ENCODE measurements around the gene RHNO1. TPM values are rescaled to one million over a fixed set of nuclear protein-coding genes. Genes with fewer than 3 reads are reported as not detected.
A peak's percentile ranks its signal among the peaks of the same experiment; 100 is the strongest.

RHNO1 gene
- polyA plus RNA-seq, 2 donors: 20.3 to 29.9 TPM

DNA sequence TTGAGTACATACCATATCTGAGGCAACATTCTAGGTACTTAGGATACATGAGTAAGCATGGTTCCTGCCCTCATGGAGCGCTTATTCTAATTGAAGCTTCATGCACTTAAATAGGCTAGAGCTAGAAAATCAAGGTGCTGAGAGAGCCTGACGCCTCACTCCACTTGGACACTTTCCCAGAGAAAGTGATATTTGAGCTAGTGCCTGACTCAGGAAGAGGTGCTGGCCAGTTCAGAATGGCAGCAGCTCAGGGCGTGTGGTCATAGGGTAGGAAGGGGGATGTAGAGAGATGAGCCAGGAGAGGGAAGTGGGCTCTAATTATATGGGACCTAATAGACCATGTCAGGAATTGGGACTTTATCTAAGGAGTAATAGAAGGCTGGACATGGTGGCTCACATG lies 47.0 kb downstream of the RHNO1 start:
- Histone ChIP-seq H3K36me3 (ENCODE audit: control insufficient read depth in 2 of 2, insufficient read depth in 2 of 2, low read length in 1 of 2) (peaks cover 4 to 15% of the 10 kb centered on the region in 2 donors), H3K9me3 (ENCODE audit: control insufficient read depth in 2 of 2, insufficient read depth in 1 of 2, low read depth in 1 of 2, low read length in 1 of 2) (no peaks in the 10 kb centered on the region), H3K4me3 (ENCODE audit: low read depth in 1 of 2, low read length in 2 of 2) (no peak overlapping the region), H3K27me3 (ENCODE audit: control insufficient read depth in 1 of 2, insufficient read depth in 2 of 2, low read length in 2 of 2) (no peaks in the 10 kb centered on the region), H3K27ac (ENCODE audit: low read depth in 2 of 2, low read length in 1 of 2) (no peak overlapping the region), H3K4me1 (ENCODE audit: control insufficient read depth in 2 of 2, insufficient read depth in 2 of 2, low read length in 1 of 2) (peaks cover 0 to 3% of the 10 kb centered on the region in 2 donors)
- 82 to 87% methylated on average over 3 of the region's 3 CpGs for WGBS, 2 donors

DNA sequence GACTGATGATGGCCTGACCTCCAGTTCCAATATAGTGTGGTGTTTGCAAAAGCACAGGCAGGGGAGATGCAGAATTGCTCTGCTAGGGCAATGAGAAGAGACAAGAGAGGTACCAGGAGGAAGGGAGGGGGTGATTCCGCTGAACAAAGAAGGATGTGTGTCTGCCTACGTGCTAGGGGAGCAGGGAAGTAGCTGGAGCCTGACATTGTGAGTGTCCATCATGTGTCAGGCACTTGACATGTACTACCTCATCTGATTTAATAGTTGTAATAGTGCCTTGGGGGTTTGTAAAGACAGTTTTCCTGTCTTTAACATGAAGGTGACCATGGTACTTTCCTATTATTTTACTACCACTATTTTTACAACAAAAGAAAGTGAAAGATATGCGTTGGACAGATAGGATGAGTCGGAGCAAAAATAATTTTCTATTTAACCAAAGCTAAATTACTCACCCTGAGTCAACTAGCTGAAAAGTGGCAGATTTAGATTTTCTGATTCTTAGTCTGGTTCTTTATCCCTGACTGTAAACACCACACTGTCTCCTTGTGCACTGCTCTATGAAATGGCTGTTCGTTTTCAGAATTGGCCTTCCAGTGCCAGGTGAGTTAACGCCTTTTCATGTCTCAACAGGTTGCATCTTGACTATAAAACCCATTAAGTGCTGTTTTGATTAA lies 48.4 kb downstream of the RHNO1 start:
- Histone ChIP-seq H3K27ac (ENCODE audit: low read depth in 2 of 2, low read length in 1 of 2) (peak overlapping the region; percentile 53 to 62), H3K4me3 (ENCODE audit: low read depth in 1 of 2, low read length in 2 of 2) (no peak overlapping the region), H3K9me3 (ENCODE audit: control insufficient read depth in 2 of 2, insufficient read depth in 1 of 2, low read depth in 1 of 2, low read length in 1 of 2) (no peaks in the 10 kb centered on the region), H3K4me1 (ENCODE audit: control insufficient read depth in 2 of 2, insufficient read depth in 2 of 2, low read length in 1 of 2) (peaks cover 0 to 3% of the 10 kb centered on the region in 2 donors), H3K27me3 (ENCODE audit: control insufficient read depth in 1 of 2, insufficient read depth in 2 of 2, low read length in 2 of 2) (no peaks in the 10 kb centered on the region), H3K36me3 (ENCODE audit: control insufficient read depth in 2 of 2, insufficient read depth in 2 of 2, low read length in 1 of 2) (peaks cover 4 to 15% of the 10 kb centered on the region in 2 donors)
- WGBS, 2 donors: 54 to 69% methylated on average over 6 of the region's 6 CpGs

DNA sequence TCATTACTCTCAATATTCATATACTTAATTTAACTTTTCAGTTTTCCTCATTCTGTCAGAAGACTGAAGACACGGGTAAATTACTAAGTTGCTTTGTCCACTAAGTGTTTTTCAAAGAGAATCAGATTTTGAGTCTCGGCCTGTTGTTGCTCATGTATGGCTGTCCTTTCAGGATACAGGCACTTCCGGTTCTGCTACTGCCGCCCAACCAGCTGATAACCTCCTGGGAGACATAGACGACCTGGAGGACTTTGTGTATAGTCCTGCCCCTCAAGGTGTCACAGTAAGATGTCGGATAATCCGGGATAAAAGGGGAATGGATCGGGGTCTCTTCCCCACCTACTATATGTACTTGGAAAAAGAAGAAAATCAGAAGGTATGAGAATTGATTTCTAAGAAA lies 53.8 kb downstream of the RHNO1 start:
- WGBS, 2 donors: 80% methylated on average over 8 of the region's 8 CpGs
- H3K4me1 ChIP-seq (ENCODE audit: control insufficient read depth in 2 of 2, insufficient read depth in 2 of 2, low read length in 1 of 2): no peaks in the 10 kb centered on the region
- no peaks in the 10 kb centered on the region for H3K9me3 ChIP-seq (ENCODE audit: control insufficient read depth in 2 of 2, insufficient read depth in 1 of 2, low read depth in 1 of 2, low read length in 1 of 2)
- H3K4me3 ChIP-seq (ENCODE audit: low read depth in 1 of 2, low read length in 2 of 2): no peak overlapping the region
- H3K27me3 ChIP-seq (ENCODE audit: control insufficient read depth in 1 of 2, insufficient read depth in 2 of 2, low read length in 2 of 2): no peaks in the 10 kb centered on the region
- H3K36me3 ChIP-seq (ENCODE audit: control insufficient read depth in 2 of 2, insufficient read depth in 2 of 2, low read length in 1 of 2): peaks cover 14 to 20% of the 10 kb centered on the region in 2 donors
- H3K27ac ChIP-seq (ENCODE audit: low read depth in 2 of 2, low read length in 1 of 2): no peak overlapping the region

DNA sequence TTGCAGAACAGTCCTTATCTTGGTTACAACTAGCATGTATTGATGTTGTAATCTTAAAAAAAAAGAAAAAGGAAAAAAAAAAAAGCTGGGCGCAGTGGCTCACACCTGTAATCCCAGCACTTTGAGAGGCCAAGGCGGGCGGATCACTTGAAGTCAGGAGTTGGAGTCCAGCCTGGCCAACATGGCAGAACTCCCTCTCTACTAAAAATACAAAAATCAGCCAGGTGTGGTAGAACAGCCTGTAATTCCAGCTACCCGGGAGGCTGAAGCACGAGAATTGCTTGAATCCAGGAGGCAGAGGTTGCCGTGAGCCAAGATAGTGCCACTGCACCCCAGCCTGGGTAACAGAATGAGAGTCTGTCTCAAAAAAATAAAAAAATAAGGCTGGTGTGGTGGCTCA lies 56.6 kb downstream of the RHNO1 start:
- WGBS, 2 donors: 92 to 96% methylated on average over 6 of the region's 6 CpGs
- no peak overlapping the region for H3K4me3 ChIP-seq (ENCODE audit: low read depth in 1 of 2, low read length in 2 of 2)
- H3K9me3 ChIP-seq (ENCODE audit: control insufficient read depth in 2 of 2, insufficient read depth in 1 of 2, low read depth in 1 of 2, low read length in 1 of 2): no peaks in the 10 kb centered on the region
- no peaks in the 10 kb centered on the region for H3K4me1 ChIP-seq (ENCODE audit: control insufficient read depth in 2 of 2, insufficient read depth in 2 of 2, low read length in 1 of 2)
- H3K36me3 ChIP-seq (ENCODE audit: control insufficient read depth in 2 of 2, insufficient read depth in 2 of 2, low read length in 1 of 2): peaks cover 14 to 17% of the 10 kb centered on the region in 2 donors
- H3K27ac ChIP-seq (ENCODE audit: low read depth in 2 of 2, low read length in 1 of 2): no peak overlapping the region
- H3K27me3 ChIP-seq (ENCODE audit: control insufficient read depth in 1 of 2, insufficient read depth in 2 of 2, low read length in 2 of 2): no peaks in the 10 kb centered on the region

DNA sequence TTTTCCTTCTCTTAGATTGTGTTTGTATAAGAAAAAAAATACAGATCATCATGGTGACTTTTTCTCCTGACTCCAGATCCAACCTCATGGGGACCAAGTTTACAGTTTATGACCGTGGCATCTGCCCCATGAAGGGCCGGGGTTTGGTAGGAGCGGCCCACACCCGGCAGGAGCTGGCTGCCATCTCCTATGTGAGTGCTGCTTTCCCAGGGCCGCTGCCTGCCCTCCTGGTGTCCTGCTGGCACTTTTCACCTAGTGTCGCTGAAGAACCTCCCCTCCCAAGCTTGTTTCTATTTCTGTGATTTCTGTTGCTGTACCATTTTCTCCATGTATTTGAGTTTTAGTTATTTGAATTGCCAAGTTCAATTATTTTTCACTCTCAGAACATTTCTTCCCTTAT lies 57.3 kb downstream of the RHNO1 start:
- Histone ChIP-seq H3K27me3 (ENCODE audit: control insufficient read depth in 1 of 2, insufficient read depth in 2 of 2, low read length in 2 of 2) (no peaks in the 10 kb centered on the region), H3K36me3 (ENCODE audit: control insufficient read depth in 2 of 2, insufficient read depth in 2 of 2, low read length in 1 of 2) (peaks cover 16 to 20% of the 10 kb centered on the region in 2 donors), H3K9me3 (ENCODE audit: control insufficient read depth in 2 of 2, insufficient read depth in 1 of 2, low read depth in 1 of 2, low read length in 1 of 2) (no peaks in the 10 kb centered on the region), H3K27ac (ENCODE audit: low read depth in 2 of 2, low read length in 1 of 2) (no peak overlapping the region), H3K4me1 (ENCODE audit: control insufficient read depth in 2 of 2, insufficient read depth in 2 of 2, low read length in 1 of 2) (no peaks in the 10 kb centered on the region), H3K4me3 (ENCODE audit: low read depth in 1 of 2, low read length in 2 of 2) (no peak overlapping the region)
- 89 to 94% methylated on average over 6 of the region's 6 CpGs for WGBS, 2 donors

DNA sequence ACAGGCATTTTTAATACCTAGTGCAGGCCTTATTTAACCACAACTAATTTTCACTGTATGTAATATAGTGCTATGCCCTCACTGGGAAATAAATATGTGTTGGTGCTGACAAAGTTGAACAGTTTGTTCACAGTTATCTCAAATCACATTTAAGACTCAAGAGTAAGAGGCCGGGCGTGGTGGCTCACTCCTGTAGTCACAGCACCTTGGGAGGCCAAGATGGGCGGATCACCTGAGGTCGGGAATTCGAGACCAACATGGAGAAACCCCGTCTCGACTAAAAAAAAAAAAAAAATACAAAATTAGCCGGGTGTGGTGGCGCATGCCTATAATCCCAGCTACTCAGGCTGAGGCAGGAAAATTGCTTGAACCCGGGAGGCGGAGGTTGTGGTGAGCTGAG lies 59.3 kb downstream of the RHNO1 start:
- no peak overlapping the region for H3K4me3 ChIP-seq (ENCODE audit: low read depth in 1 of 2, low read length in 2 of 2)
- H3K4me1 ChIP-seq (ENCODE audit: control insufficient read depth in 2 of 2, insufficient read depth in 2 of 2, low read length in 1 of 2): no peaks in the 10 kb centered on the region
- no peaks in the 10 kb centered on the region for H3K27me3 ChIP-seq (ENCODE audit: control insufficient read depth in 1 of 2, insufficient read depth in 2 of 2, low read length in 2 of 2)
- H3K27ac ChIP-seq (ENCODE audit: low read depth in 2 of 2, low read length in 1 of 2): no peak overlapping the region
- WGBS, 2 donors: 93 to 94% methylated on average over 11 of the region's 11 CpGs
- H3K9me3 ChIP-seq (ENCODE audit: control insufficient read depth in 2 of 2, insufficient read depth in 1 of 2, low read depth in 1 of 2, low read length in 1 of 2): no peaks in the 10 kb centered on the region
- peaks cover 20 to 27% of the 10 kb centered on the region in 2 donors for H3K36me3 ChIP-seq (ENCODE audit: control insufficient read depth in 2 of 2, insufficient read depth in 2 of 2, low read length in 1 of 2)

DNA sequence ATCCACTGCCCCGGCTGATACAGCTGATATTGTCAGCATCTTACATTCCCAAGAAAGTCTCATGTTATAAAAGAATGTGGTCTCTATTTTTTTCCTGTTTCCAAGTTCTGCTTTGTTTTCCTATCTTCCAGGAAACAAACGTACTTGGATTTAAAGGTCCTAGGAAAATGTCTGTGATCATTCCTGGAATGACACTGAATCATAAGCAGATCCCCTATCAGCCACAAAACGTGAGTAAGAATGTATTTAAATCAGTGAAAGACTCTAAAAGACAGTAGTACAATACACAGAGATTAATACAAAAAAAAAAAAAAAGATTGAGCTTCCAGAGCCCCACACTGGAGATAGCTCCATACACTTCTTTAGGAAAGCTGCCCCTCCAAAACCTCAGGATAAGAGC lies 60.5 kb downstream of the RHNO1 start:
- Histone ChIP-seq H3K36me3 (ENCODE audit: control insufficient read depth in 2 of 2, insufficient read depth in 2 of 2, low read length in 1 of 2) (peaks cover 18 to 24% of the 10 kb centered on the region in 2 donors), H3K27me3 (ENCODE audit: control insufficient read depth in 1 of 2, insufficient read depth in 2 of 2, low read length in 2 of 2) (no peaks in the 10 kb centered on the region), H3K27ac (ENCODE audit: low read depth in 2 of 2, low read length in 1 of 2) (no peak overlapping the region), H3K4me1 (ENCODE audit: control insufficient read depth in 2 of 2, insufficient read depth in 2 of 2, low read length in 1 of 2) (no peaks in the 10 kb centered on the region), H3K9me3 (ENCODE audit: control insufficient read depth in 2 of 2, insufficient read depth in 1 of 2, low read depth in 1 of 2, low read length in 1 of 2) (no peaks in the 10 kb centered on the region), H3K4me3 (ENCODE audit: low read depth in 1 of 2, low read length in 2 of 2) (no peak overlapping the region)
- 74 to 80% methylated on average over 3 of the region's 3 CpGs for WGBS, 2 donors

Other genes starting within 250 kb of the RHNO1 start
- gene FKBP4, start 82.3 kb upstream of the RHNO1 start, polyA plus RNA-seq: 10 to 100 TPM; 42.0 to 56.6 TPM
- gene ITFG2, start 64.6 kb upstream of the RHNO1 start, polyA plus RNA-seq: 10 to 100 TPM; 19.9 to 31.2 TPM
- gene NRIP2, start 42.2 kb upstream of the RHNO1 start, polyA plus RNA-seq: under 1 TPM; 0.47 to 0.67 TPM
- gene TEX52, start 20.2 kb upstream of the RHNO1 start, polyA plus RNA-seq: not detected
- 10 to 100 TPM; 11.6 to 13.8 TPM for gene FOXM1, start within 50 bp of the RHNO1 start, polyA plus RNA-seq
- gene TULP3, start 13.7 kb downstream of the RHNO1 start, polyA plus RNA-seq: 10 to 100 TPM; 12.8 to 15.0 TPM
- 1 to 10 TPM; 4.2 to 8.5 TPM for gene TEAD4, start 82.2 kb downstream of the RHNO1 start, polyA plus RNA-seq
- gene TSPAN9, start 200.2 kb downstream of the RHNO1 start, polyA plus RNA-seq: 1 to 10 TPM; 8.2 to 9.2 TPM

Measured in esophagus (tissue), 2 donors.